COR-L47 (cell line): ENCODE measurements around the gene EZH1.

Experiments used
- DNase-seq: peaks from one replicate; lab custom pipeline; 2025; lab: John Stamatoyannopoulos, UW

Gene EZH1

DNA sequence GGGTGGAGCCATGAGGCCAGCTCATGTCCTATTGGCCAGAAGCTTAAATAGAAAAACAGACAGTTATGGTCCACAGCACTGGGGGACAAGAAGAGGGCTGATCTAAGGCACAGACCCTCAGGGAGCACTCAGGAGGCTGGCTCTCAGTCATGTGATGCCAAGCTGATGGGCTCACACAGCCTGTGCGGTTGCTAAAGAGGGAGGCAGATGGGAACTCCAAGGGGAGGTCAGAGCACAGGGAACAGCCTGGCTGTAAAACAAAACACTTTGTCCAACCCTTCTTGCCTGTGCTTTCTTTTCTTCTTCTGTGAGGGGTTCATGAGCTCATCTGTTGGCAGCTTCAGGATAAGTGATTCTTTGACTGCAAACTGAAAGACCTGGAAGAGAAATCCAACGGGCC is 35.3 kb downstream of the EZH1 start:
- no peak for DNase-seq

GRCh38 chr17:42708588-42708987 is 36.3 kb downstream of the EZH1 start:
- no peak for DNase-seq

GRCh38 chr17:42706732-42707131 is 38.1 kb downstream of the EZH1 start:
- DNase-seq = no peak

- DNase-seq = no peak
Measured at GRCh38 chr17:42704837-42705494, 39.9 kb downstream of the EZH1 start.

- no peak for DNase-seq
Measured at GRCh38 chr17:42704490-42704836, 40.4 kb downstream of the EZH1 start.

DNA sequence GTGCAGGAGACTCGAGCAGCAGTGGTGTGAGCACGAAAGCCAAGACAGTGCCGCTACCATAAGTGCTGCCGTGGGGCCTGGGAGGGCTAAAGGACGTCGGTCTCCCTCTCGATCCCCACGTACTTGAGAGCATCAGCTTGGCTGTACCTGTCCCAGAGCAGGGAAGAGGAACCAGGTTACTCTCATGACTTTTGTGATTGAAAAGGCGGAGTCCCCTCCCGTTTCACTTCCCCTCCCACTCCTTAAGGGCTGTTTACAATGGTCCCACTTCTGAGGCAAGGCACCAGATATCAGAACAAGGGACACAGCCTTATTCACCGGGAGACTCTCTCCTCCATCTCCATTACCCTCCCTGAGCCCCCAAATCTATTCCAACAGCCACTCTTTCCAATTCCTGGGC is 42.4 kb downstream of the EZH1 start:
- DNase-seq = no peak

- DNase-seq = no peak
Measured at GRCh38 chr17:42700586-42701289, 44.1 kb downstream of the EZH1 start.

DNA sequence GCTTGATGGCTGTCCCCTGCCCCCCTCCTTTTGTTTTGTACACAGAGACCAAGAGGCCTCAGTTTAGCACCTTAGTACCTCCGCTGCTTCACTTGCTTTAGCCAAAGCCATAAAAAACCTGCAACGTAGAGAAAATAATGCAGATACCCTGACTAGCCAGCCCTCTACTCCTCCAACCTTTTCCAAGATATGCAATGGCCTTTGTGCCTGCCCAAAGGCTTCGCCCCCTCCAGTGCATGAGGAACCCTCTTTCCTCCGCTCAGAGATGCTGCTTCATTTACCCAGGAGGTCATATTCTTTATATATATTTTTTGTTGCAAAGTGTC is 45.5 kb downstream of the EZH1 start:
- no peak for DNase-seq

- no peak for DNase-seq
Measured at GRCh38 chr17:42698736-42699414, 46.0 kb downstream of the EZH1 start.

GRCh38 chr17:42697108-42697811 is 47.6 kb downstream of the EZH1 start:
- DNase-seq = no peak

DNA sequence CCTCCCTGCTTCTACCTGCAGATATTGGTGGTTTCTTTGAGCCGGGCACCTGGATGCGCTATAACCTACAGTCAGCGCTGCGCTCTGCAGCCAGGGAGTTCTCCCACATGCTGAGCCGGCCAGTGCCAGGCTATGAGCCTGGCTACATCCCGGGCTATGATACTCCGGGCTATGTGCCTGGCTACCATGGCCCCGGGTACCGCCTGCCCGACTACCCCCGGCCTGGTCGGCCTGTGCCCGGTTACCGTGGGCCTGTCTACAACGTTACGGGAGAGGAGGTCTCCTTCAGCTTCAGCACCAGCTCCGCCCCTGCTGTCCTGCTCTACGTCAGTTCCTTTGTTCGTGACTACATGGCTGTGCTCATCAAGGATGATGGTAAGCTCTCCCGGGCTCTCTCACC is 49.3 kb downstream of the EZH1 start:
- no peak for DNase-seq

DNA sequence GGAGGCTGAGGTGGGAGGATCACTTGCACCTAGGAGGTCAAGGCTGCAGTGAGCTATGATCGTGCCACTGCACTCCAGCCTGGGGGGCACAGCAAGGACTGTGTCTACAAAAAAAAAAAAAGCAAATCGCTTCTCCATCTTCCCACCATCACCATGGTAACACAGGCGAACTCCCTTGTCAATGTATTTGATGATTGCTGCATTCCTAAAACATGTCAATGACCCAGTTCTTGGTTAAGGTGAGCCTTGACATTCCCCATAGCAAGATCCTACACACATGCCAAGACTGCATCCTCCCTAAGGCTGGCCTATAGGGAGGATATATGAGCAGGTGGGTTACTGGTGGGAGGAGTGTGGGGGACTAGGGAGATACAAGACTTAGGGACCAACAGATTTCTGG is 50.3 kb downstream of the EZH1 start:
- no peak for DNase-seq

- DNase-seq = no peak
Measured at GRCh38 chr17:42692489-42692888, 52.4 kb downstream of the EZH1 start.

- DNase-seq = no peak
Measured at GRCh38 chr17:42691021-42691545, 53.8 kb downstream of the EZH1 start.

- no peak for DNase-seq
Measured at GRCh38 chr17:42690596-42690995, 54.2 kb downstream of the EZH1 start.

DNA sequence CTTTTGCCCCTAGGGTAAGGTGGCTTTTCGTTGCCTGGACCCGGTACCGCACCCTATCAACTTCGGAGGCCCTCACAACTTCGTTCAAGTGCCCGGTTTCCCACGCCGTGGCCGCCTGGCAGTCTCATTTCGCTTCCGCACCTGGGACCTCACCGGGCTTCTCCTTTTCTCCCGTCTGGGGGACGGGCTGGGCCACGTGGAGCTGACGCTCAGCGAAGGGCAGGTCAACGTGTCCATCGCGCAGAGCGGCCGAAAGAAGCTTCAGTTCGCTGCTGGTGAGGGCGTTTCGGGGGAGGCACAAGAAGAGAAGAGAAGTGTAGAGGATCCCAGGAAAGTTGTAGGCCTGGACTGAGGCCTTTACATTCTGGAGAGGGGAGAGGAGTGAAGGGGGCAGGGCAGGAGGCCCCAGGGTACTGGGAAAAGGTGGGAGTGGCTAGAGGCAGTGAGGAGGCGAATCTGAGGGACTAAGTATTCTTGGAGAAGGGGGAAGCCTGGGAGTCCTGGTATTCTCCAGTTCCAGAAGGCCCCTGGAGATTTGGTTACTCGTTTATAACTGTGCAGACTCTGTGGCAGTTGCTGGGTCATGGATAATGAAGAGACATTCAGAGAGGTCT is 57.0 kb downstream of the EZH1 start:
- no peak for DNase-seq

DNA sequence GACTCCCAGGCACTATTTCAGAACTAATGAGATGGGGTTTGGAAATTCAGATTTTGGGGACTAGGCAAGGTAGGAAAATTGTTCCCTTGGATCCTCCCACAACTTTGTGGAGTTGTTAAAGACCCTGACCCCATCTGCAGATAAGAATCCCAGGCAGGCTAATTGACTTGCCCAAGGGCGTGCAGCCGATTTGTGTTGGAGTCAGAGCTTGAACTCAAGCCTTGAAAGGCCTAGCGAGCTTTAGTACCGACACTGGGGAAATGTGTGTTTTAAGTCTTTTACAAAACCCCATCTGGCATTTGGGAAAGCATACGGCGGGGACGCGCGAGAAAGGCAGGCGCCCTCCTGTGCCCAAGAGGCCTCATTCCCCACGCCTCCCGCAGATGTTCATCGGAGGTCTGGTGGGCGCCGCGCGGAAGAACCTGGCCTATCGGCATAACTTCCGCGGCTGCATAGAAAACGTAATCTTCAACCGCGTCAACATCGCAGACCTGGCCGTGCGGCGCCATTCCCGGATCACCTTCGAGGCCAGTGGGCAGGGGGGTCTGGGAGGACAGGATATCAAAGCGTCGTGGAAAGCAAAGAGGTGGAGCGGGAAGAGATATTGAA is 58.2 kb downstream of the EZH1 start:
- no peak for DNase-seq

- DNase-seq = no peak
Measured at GRCh38 chr17:42685831-42686230, 59.0 kb downstream of the EZH1 start.

DNA sequence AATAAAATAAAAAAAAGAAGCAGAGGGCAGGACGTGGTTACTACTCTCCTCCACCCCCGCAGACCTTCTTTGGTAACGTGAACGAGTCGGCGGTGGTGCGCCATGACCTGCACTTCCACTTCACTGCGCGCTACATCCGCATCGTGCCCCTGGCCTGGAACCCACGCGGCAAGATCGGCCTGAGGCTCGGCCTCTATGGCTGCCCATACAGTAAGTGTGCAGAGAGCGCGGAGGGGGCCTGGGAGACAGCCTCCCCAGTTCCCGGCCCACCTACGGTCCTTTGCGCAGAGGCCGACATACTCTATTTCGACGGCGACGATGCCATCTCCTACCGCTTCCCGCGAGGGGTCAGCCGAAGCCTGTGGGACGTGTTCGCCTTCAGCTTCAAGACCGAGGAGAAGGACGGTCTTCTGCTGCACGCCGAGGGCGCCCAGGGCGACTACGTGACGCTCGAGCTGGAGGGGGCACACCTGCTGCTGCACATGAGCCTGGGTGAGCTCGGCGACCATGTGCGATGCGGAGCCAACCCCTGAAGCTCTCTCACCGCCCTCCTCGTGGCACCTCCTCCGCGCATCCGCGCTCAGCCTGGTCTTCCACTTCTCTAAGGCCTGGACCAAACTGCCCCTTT is 59.8 kb downstream of the EZH1 start:
- no peak for DNase-seq

- no peak for DNase-seq
Measured at GRCh38 chr17:42683407-42684034, 61.3 kb downstream of the EZH1 start.
